A549 (cell line): Measurements from ENCODE around the gene SIDT2. TPM values are rescaled to one million over a fixed set of nuclear protein-coding genes. Genes with fewer than 3 reads are reported as not detected.
A peak's percentile ranks its signal among the peaks of the same experiment; 100 is the strongest.

Experiments used
- ATAC-seq, 2 experiments: fragments of 200-7000 bp in 1 of 2; fragments of >200 bp in 1 of 2; cut with Nextera tagmentation in 1 of 2; cut with Tn5 transposase in 1 of 2; 3 replicates each; pipeline versions ENCODE4 v1.8.0 to v1.9.1; 2018 to 2020; ENCODE audit warnings: mild to moderate bottlenecking in 1 of 2, moderate library complexity in 1 of 2
- CTCF ChIA-PET: fragments of 300-600 bp; sonication (Branson Sonifier 250); formaldehyde crosslinking; extraction: SDS; loops from one replicate; lab custom pipeline; 2021; ENCODE audit warnings: antibody characterized with exemption, inconsistent platforms; lab: Yijun Ruan, JAX
- POLR2A ChIA-PET: fragments of 350-600 bp; formaldehyde crosslinking; extraction: SDS; loops from one replicate; lab custom pipeline; 2021; ENCODE audit warnings: antibody characterized with exemption, inconsistent platforms; lab: Yijun Ruan, JAX
- DNase-seq, 2 experiments: peaks; one replicate each; pipeline versions ENCODE4 v3.0.0 to v3.0.0-alpha.2; 2011 to 2016; ENCODE audit warnings: low read depth in 1 of 2, low spot score in 1 of 2
- FAIRE-seq: peaks from 2 replicates; lab custom pipeline; 2011; peaks lifted over from hg19 to GRCh38; lab: Jason Lieb, UNC
- H3K27ac ChIP-seq, 2 experiments: fragments of >200 bp; sonication (Bioruptor Twin); formaldehyde crosslinking; 3 replicates each; pipeline ENCODE4 v1.5.1; 2016 to 2017
- H3K4me1 ChIP-seq: fragments of >200 bp; sonication (Bioruptor Twin); formaldehyde crosslinking; 3 replicates; pipeline ENCODE4 v1.6.1; 2016
- H3K4me2 ChIP-seq: fragments of >200 bp; sonication (Bioruptor Twin); formaldehyde crosslinking; 3 replicates; pipeline ENCODE4 v1.6.1; 2016
- H3K4me3 ChIP-seq: fragments of >200 bp; sonication (Bioruptor Twin); formaldehyde crosslinking; 3 replicates; pipeline ENCODE4 v1.5.1; 2016
- H3K9me3 ChIP-seq: fragments of >200 bp; sonication (Bioruptor Twin); formaldehyde crosslinking; 3 replicates; pipeline ENCODE4 v1.6.1; 2016
- ATOH8 ChIP-seq: fragments of 250-450 bp; sonication (Bioruptor Pico); IDR thresholded peaks from 2 replicates; pipeline ENCODE4 v1.5.0; 2020; ENCODE audit warnings: low read depth, mild to moderate bottlenecking, moderate library complexity
- BHLHE40 ChIP-seq: IDR thresholded peaks from 2 replicates; pipeline ENCODE4 v1.6.1; 2012; ENCODE audit warnings: low read depth, low read length, inconsistent platforms
- CBX2 ChIP-seq: fragments of 200-600 bp; sonication (generic); IDR thresholded peaks from 2 replicates; pipeline ENCODE4 v1.6.1; 2016; ENCODE audit warnings: low read depth, mild to moderate bottlenecking, borderline replicate concordance
- CTCF ChIP-seq: fragments of >200 bp; sonication (Bioruptor Twin); formaldehyde crosslinking; IDR thresholded peaks from 3 replicates; pipeline ENCODE4 v1.5.1; 2016
- EHF ChIP-seq: fragments of 250-450 bp; sonication (Bioruptor Pico); IDR thresholded peaks from 2 replicates; pipeline ENCODE4 v1.5.0; 2020; ENCODE audit warnings: mild to moderate bottlenecking
- ELK1 ChIP-seq: fragments of 150-350 bp; IDR thresholded peaks from 2 replicates; pipeline ENCODE4 v1.6.1; 2014; ENCODE audit warnings: low read depth, mild to moderate bottlenecking, low read length
- FOSL2 ChIP-seq, 2 experiments: fragments of 450-650 bp in 1 of 2; fragments of >200 bp in 1 of 2; sonication (Bioruptor Twin) in 1 of 2; formaldehyde crosslinking; IDR thresholded peaks; 2 replicates each; pipeline versions ENCODE4 v1.5.0 to v1.6.1; 2016 to 2020; ENCODE audit warnings: mild to moderate bottlenecking in 1 of 2, moderate library complexity in 1 of 2
- HES2 ChIP-seq: fragments of >200 bp; sonication (Bioruptor Twin); formaldehyde crosslinking; IDR thresholded peaks from 2 replicates; pipeline ENCODE4 v1.6.1; 2016
- HMGXB4 ChIP-seq: fragments of 250-450 bp; sonication (Bioruptor Pico); IDR thresholded peaks from 2 replicates; pipeline ENCODE4 v1.5.0; 2021; ENCODE audit warnings: mild to moderate bottlenecking, moderate library complexity, borderline replicate concordance
- NR3C1 ChIP-seq: fragments of >200 bp; sonication (Bioruptor Twin); formaldehyde crosslinking; IDR thresholded peaks from 3 replicates; pipeline ENCODE4 v1.6.1; 2017
- PHF8 ChIP-seq: fragments of 200-600 bp; sonication (generic); IDR thresholded peaks from 2 replicates; pipeline ENCODE4 v1.6.1; 2016; ENCODE audit warnings: low read depth, mild to moderate bottlenecking, antibody characterized with exemption, moderate library complexity, borderline replicate concordance
- POLR2A ChIP-seq: IDR thresholded peaks from 2 replicates; pipeline ENCODE4 v1.6.1; 2012; ENCODE audit warnings: mild to moderate bottlenecking, low read length
- POLR2AphosphoS2 ChIP-seq: conservative IDR thresholded peaks from 2 replicates; pipeline ENCODE4 v1.6.1; 2012; ENCODE audit warnings: low read length, improper control_type of control experiment, inconsistent platforms
- RARB ChIP-seq: fragments of 250-450 bp; sonication (Bioruptor Pico); IDR thresholded peaks from 2 replicates; pipeline ENCODE4 v1.8.0; 2021; ENCODE audit warnings: mild to moderate bottlenecking, moderate library complexity
- RFX5 ChIP-seq: fragments of 450-650 bp; IDR thresholded peaks from 2 replicates; pipeline ENCODE4 v1.7.1; 2014; ENCODE audit warnings: antibody characterized with exemption, mild to moderate bottlenecking, moderate library complexity
- SREBF2 ChIP-seq: fragments of 450-650 bp; IDR thresholded peaks from 2 replicates; pipeline ENCODE4 v1.6.1; 2014; ENCODE audit warnings: mild to moderate bottlenecking, moderate library complexity
- TP53 ChIP-seq: fragments of 250-450 bp; sonication (Bioruptor Pico); IDR thresholded peaks from 2 replicates; pipeline ENCODE4 v1.5.0; 2021; ENCODE audit warnings: mild to moderate bottlenecking, moderate library complexity
- ZSCAN20 ChIP-seq: fragments of 250-450 bp; sonication (Bioruptor Pico); IDR thresholded peaks from 2 replicates; pipeline ENCODE4 v1.8.0; 2022; ENCODE audit warnings: mild to moderate bottlenecking, moderate library complexity
- whole genome bisulfite sequencing: methylation state at CpG from one replicate; pipeline ENCODE4 v1.1.6; 2017; ENCODE audit errors: missing lambda C conversion rate; 5-methylcytosine and 5-hydroxymethylcytosine counted together
- polyA plus RNA-seq, 4 experiments: library from polyadenylated mRNA; depleted of rRNA in 3 of 4; stranded (reverse); fragments of >200 nt; fragmentation: RNase III in 1 of 4; extraction: RNeasy Plus Mini Kit Qiagen cat#74134 plus additional on column Dnase treatment in 1 of 4; gene quantifications; 2 replicates in 3 of 4; 3 replicates in 1 of 4; pipeline ENCODE4 v1.2.3, GENCODE V29; 2011 to 2017

Gene SIDT2
- polyA plus RNA-seq, 2 of the 4 experiments (the other 2 are of a cell fraction): 5.9 to 8.5 TPM

GRCh38 chr11:117179048-117179999 lies 781 bp downstream of the SIDT2 start:
- FAIRE-seq (no peak), ATAC-seq (peak; percentile 57 to 64), DNase-seq (peak in 1 of 2 experiments; percentile 33)
- 19% methylated on average over 15 of the region's 39 CpGs for WGBS
- Histone ChIP-seq H3K4me2 (peak overlapping the region; percentile 94), H3K27ac (peak overlapping the region; percentile 86 to 95), H3K9me3 (no peaks in the 10 kb centered on the region), H3K4me3 (peak overlapping the region; percentile 91), H3K4me1 (peaks cover 13% of the 10 kb centered on the region)
- TF ChIP-seq POLR2AphosphoS2: no peak
- TF ChIP-seq POLR2A: no peak
- no peak for TF ChIP-seq RFX5
- TF ChIP-seq ATOH8 (CRISPR knock-in tag): no peak
- CTCF ChIA-PET: interaction anchor here (1.5 to 7.2 kb wide), 4 partner anchors 17 to 48 kb away, joined by 3 to 69 read pairs (median 6); no protein-coding TSS in a partner anchor
- POLR2A ChIA-PET: interaction anchor here (0.7 to 1.8 kb wide), 5 partner anchors 13 to 35 kb away, joined by 3 to 22 read pairs (median 4); partner anchors contain the start of gene PAFAH1B2

GRCh38 chr11:117180020-117180419 lies 1.5 kb downstream of the SIDT2 start:
- ATAC-seq: no peak
- Histone ChIP-seq H3K27ac (peak overlapping the region in 1 of 2 experiments; percentile 95; a peak in 2 of 6 replicates), H3K4me3 (no peak overlapping the region), H3K9me3 (no peaks in the 10 kb centered on the region), H3K4me2 (peak overlapping the region; percentile 94), H3K4me1 (peaks cover 13% of the 10 kb centered on the region)
- ChIA-PET POLR2A (interaction anchor here (0.7 to 1.8 kb wide), 4 partner anchors 27 to 406 kb away, joined by 3 to 22 read pairs (median 4); partner anchors contain the start of gene PAFAH1B2), CTCF (interaction anchor here (1.0 to 7.2 kb wide), 7 partner anchors 10 to 74 kb away, joined by 3 to 69 read pairs (median 4); partner anchors contain the start of gene PCSK7)
- no peak for TF ChIP-seq RARB (CRISPR knock-in tag)
- no peak for TF ChIP-seq CTCF
- TF ChIP-seq HMGXB4 (CRISPR knock-in tag): no peak
- TF ChIP-seq EHF (CRISPR knock-in tag): no peak
- TF ChIP-seq TP53: no peak
- TF ChIP-seq PHF8: no peak
- TF ChIP-seq CBX2: no peak
- TF ChIP-seq HES2: no peak
- TF ChIP-seq SREBF2: no peak
- no peak for TF ChIP-seq RFX5
- no peak for TF ChIP-seq FOSL2 (IDR thresholded peaks at IDR 0.05)
- TF ChIP-seq FOSL2 (CRISPR knock-in tag; IDR thresholded peaks at IDR 0.05): no peak
- TF ChIP-seq NR3C1: no peak
- TF ChIP-seq BHLHE40: no peak
- TF ChIP-seq ZSCAN20 (CRISPR knock-in tag): no peak
- no peak for TF ChIP-seq ELK1
- no peak for DNase-seq
- FAIRE-seq: no peak
- WGBS: 90% methylated on average over 4 of the region's 4 CpGs
